ENCODE measurements around the gene DEFB118. TPM values are rescaled to one million over a fixed set of nuclear protein-coding genes. Genes with fewer than 3 reads are reported as not detected.
"Not testable (repeated sequence)": the region's sequence is repeated elsewhere in the genome, so short reads cannot be mapped to it uniquely, and the experiment has no call there.

DEFB118 gene, protein sequence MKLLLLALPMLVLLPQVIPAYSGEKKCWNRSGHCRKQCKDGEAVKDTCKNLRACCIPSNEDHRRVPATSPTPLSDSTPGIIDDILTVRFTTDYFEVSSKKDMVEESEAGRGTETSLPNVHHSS
- not detected for total RNA-seq

DNA sequence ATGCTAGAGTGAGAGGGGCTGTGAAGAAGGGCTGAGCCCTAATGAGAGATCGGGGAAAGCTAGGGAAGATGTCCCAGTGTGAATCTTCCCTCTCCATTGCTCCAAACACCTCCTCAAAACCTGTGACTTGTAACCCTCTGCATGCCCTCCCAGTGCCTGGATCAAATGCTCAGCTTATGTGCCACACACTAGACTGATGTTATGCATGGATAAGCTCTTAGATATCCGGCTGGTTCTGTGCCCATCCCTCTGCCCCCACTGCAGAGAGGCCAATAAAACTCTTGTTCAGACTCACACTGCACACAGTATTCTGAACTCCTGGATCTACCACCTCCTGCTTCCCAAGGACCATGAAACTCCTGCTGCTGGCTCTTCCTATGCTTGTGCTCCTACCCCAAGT is at the start of gene DEFB118:
TSS of gene DEFB118 (plus strand) at position 301 of the 400 bp plus-strand sequence. CDS start at position 351, 50 bp downstream.
- no peak for DNase-seq (ENCODE audit: low spot score)
- ATAC-seq: no peak

- DNase-seq (ENCODE audit: low spot score) (no peak), ATAC-seq (no peak)
Measured at GRCh38 chr20:31322504-31322903, 45.9 kb upstream of the DEFB118 start.

GRCh38 chr20:31330893-31331292 is 37.5 kb upstream of the DEFB118 start:
- DNase-seq (ENCODE audit: low spot score) (no peak), ATAC-seq (no peak)

GRCh38 chr20:31341470-31341869 is 26.9 kb upstream of the DEFB118 start:
- ATAC-seq: no peak

GRCh38 chr20:31355981-31356380 is 12.4 kb upstream of the DEFB118 start:
- ATAC-seq (no peak), DNase-seq (ENCODE audit: low spot score) (no peak)

More at GRCh38 chr20:31341470-31341869, 26.9 kb upstream of the DEFB118 start:
- DNase-seq (ENCODE audit: low spot score): no peak

- no peak for DNase-seq (ENCODE audit: low spot score)
- ATAC-seq: no peak
Measured at GRCh38 chr20:31363295-31363694, 5.1 kb upstream of the DEFB118 start.

DNA sequence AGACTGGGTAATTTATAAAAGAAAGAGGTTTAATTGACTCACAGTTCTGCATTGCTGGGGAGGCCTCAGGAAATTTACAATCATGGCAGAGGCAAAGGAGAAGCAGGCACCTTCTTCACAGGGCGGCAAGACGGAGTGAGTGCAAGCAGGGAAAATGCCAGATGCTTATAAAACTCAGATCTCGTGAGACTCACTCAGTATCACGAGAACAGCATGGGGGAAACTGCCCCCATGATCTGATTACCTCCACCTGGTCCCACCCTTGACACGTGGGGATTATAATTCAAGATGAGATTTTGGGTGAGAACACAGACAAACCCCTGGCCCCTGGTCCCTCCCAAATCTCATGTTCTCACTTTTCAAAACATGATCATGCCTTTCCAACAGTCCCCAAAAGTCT is 4.1 kb upstream of the DEFB118 start:
- not testable (repeated sequence) for DNase-seq (ENCODE audit: low spot score); ATAC-seq

- no peak for DNase-seq (ENCODE audit: low spot score)
- no peak for ATAC-seq
Measured at GRCh38 chr20:31374346-31374745, 5.9 kb downstream of the DEFB118 start.

- ATAC-seq (no peak), DNase-seq (ENCODE audit: low spot score) (no peak)
Measured at GRCh38 chr20:31390490-31390889, 22.1 kb downstream of the DEFB118 start, which contains the start of gene DEFB119. Gene DEFB119 (minus strand): TSS chr20:31390590. CDS start chr20:31390483, 107 bp downstream.

DNA sequence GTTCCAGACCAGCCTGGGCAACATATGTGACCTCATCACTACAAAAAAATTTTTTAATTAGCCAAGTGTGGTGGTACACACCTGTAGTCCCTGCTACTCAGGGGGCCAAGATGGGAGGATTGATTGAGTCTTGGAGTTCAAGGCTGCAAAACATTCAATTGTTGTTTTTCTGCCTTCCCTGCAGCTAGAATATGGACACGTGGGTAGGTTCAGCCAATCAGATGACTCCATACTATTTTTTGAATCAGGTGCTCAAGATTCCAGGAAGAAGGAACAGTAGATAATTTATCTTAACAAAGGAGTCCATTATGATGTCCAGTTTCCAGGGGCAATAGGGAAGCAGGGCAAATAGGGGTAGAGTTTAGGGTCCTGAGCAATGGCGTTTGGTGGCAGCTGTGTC is 24.4 kb downstream of the DEFB118 start:
- DNase-seq (ENCODE audit: low spot score): no peak
- no peak for ATAC-seq

GRCh38 chr20:31394900-31395299 is 26.5 kb downstream of the DEFB118 start:
- DNase-seq (ENCODE audit: low spot score) (no peak), ATAC-seq (no peak)

DNA sequence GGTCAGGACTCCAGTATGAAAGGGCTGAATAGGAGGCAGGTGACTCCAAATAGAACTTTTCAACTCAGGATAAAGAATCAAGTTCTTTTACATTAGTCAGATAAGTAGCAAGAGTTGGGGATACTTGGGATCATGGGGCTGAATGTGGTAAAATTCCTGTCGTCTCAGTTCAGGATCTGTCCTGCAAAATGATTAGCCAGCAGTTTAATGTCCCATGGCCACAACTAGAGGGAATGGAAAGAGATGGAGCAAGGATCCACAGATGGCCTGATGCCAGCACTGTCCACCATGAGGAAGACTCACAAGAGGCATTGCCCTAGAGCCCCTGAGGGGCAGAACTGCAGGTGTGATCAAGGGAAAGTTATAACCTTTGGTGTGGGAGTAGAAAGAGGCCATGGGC is 35.5 kb downstream of the DEFB118 start:
- DNase-seq (ENCODE audit: low spot score) (no peak), ATAC-seq (no peak)

- no peak for DNase-seq (ENCODE audit: low spot score)
- no peak for ATAC-seq
Measured at GRCh38 chr20:31406115-31406514, 37.7 kb downstream of the DEFB118 start, which contains the start of gene DEFB121. Gene DEFB121 (minus strand): TSS chr20:31406215. CDS start chr20:31406152, 63 bp downstream.

GRCh38 chr20:31410011-31410410 is 41.6 kb downstream of the DEFB118 start:
- ATAC-seq: no peak
- no peak for DNase-seq (ENCODE audit: low spot score)

DNA sequence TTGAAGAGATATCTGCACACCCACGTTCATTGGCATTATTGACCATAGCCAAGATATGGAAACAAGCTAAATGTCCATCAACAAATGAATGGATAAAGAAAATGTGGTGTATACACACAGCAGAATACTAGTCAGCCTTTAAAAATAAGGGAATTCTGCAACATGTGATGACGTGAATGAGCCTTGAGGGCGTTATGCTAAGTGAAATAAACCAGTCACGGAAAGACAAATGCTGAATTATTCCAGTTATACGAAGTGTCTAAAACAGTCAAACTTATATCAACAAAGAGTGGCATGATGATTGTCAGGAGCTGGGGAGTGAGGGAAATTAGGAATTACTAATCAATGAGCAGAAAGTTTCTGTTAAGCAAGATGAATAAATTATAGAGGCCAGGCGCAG is 46.0 kb downstream of the DEFB118 start:
- DNase-seq (ENCODE audit: low spot score) (no peak), ATAC-seq (no peak)

DNA sequence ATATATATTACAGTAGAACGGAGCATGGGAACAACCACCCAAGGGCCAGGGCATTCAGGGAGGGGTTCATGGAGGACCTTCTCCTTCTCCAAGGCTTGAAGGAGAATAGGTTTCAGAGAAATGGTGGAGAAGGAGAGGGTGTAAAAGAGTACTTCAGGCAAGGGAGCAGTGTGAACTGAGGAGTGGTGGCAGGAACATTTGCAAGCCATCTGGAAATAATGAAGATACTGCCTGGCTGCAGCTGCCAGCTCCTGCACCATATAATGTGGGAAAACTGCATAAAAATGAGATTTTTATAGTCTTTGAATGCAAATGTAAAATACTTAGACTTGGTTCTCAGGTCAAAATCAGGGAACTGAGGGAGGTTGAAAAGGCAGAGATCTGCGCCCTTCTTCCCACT is 47.3 kb downstream of the DEFB118 start:
- DNase-seq (ENCODE audit: low spot score): no peak
- no peak for ATAC-seq

DNA sequence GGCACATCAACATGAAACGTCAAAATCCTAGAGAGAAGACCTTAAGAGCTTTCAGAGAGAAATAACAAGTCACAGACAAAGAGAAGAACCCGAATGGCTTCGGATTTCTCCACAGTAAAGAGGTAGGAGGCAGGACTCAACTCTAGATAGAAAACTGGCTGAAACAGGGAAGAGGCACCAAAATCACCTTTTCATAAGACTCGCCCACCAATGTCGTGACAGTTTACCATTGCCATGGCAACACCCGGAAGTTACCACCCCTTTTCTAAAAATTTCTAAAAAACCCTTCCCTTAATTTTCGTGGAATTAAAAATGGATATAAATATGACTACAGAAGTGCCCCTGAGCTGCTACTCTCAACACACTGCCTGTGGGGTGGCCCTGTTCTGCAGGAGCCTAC is 49.9 kb downstream of the DEFB118 start:
- DNase-seq (ENCODE audit: low spot score) (no peak), ATAC-seq (no peak)

Other genes with a start within 250 kb of the DEFB118 start
- gene DEFB115, start 110.9 kb upstream of the DEFB118 start, total RNA-seq: not detected
- gene DEFB116, start 60.0 kb upstream of the DEFB118 start, total RNA-seq: not detected
- not detected for gene DEFB119, start 22.0 kb downstream of the DEFB118 start, total RNA-seq
- gene DEFB121, start 37.6 kb downstream of the DEFB118 start, total RNA-seq: not detected
- not detected for gene DEFB123, start 72.0 kb downstream of the DEFB118 start, total RNA-seq
- not detected for gene DEFB124, start 106.5 kb downstream of the DEFB118 start, total RNA-seq
- not detected for gene REM1, start 106.7 kb downstream of the DEFB118 start, total RNA-seq
- 147 TPM for gene HM13, start 145.8 kb downstream of the DEFB118 start, total RNA-seq
- gene ID1, start 236.7 kb downstream of the DEFB118 start, total RNA-seq: 37.2 TPM